Coronary artery (tissue), 2 donors: ENCODE measurements around the gene UNG.
A peak's percentile ranks its signal among the peaks of the same experiment; 100 is the strongest.

ENCODE experiments used
- DNase-seq: peaks from one replicate; pipeline ENCODE4 v3.0.0-alpha.2; 2017; ENCODE audit warnings: low spot score
- H3K27ac ChIP-seq, 2 donors: fragments of 200-600 bp; sonication (generic); one replicate each; pipeline ENCODE4 v1.5.1; 2016 to 2019
- H3K4me3 ChIP-seq: fragments of 200-600 bp; sonication (generic); 2 replicates; pipeline ENCODE4 v1.5.1; 2016; ENCODE audit warnings: mild to moderate bottlenecking, moderate library complexity
- TF ChIP-seq, protein P1 (sequence below): fragments of 200-600 bp; sonication (generic); IDR thresholded peaks from one replicate; pipeline ENCODE4 v1.5.1; 2019; ENCODE audit warnings: antibody characterized with exemption

Gene UNG

DNA sequence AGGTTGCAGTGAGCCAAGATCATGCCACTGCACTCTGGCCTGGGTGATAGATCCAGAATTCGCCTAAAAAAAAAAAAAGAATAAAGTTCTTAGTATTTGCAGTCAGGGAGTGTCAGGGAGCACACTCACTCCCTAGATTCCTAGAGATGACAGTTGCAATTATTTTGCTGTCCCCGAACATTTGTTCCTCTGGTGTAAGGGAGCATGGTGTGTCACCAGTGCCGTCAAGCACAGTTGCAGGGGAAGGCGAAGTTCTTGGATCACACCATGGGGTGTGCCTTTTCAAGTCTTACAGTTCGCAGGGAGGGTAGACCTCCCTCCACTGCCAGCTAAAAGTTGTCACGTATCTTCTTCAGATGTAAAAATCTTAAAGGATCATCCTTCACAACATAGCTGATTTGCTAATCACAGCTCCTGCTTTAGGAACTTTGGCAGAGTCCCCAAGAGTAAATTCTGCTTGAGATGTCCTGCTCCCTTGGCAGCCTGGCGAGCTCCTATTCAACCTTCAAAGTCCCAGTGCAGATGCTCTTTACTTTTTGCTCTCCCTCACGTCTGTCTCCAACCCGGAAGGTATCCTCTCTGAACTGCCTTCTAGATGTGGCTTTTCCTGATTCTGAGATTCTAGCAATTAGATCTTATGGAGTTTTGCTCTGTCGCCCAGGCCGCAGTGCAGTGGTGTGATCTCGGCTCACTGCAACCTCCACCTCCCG lies 30.3 kb downstream of the UNG start:
- DNase-seq, result peak; percentile 14
- H3K27ac ChIP-seq, result no peak overlapping the region

DNA sequence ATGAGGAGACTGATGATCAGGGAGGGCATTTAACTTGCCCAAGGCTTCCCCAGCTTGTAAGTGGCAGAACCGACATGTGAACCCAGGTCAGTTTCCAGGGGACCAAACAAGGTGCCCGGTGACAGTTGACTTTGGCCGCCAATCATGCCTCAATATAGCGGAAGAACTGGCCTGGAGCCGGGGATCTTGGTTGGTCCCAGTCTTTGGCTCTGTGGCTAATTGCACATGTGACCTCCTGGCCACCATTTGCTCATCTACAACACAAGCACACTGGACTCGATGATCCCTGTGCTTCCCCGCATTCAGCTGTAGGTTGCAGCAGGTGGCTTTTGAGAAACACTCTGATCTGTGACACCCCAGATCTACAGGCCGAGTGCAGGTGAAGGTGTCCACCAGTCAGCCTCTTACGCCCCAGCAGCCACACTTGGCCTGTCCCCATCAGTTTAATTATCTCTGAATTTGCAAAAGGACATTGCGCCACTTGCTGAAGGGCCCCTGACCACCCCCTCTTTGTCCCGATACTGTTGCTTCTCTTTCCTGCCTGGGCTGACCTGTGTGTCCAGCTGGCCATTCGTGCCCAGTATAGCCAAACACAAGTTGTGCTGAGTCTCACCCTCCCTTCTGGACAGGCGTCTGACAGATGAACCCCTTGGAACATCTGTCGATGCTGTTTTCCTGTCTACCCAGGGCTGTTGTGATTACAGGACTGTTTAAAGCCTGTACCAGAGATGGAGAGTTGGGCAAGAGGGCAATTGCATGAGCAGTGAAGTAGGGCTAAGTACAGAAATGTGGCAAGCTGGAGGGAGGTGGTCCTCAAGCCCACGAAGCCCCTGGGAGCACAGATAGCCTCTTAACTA lies 33.1 kb downstream of the UNG start:
- H3K4me3 ChIP-seq, result no peak overlapping the region
- no peak for DNase-seq
- peak overlapping the region in 1 of 2 donors; percentile 1 for H3K27ac ChIP-seq
- TF ChIP-seq, protein P1, sequence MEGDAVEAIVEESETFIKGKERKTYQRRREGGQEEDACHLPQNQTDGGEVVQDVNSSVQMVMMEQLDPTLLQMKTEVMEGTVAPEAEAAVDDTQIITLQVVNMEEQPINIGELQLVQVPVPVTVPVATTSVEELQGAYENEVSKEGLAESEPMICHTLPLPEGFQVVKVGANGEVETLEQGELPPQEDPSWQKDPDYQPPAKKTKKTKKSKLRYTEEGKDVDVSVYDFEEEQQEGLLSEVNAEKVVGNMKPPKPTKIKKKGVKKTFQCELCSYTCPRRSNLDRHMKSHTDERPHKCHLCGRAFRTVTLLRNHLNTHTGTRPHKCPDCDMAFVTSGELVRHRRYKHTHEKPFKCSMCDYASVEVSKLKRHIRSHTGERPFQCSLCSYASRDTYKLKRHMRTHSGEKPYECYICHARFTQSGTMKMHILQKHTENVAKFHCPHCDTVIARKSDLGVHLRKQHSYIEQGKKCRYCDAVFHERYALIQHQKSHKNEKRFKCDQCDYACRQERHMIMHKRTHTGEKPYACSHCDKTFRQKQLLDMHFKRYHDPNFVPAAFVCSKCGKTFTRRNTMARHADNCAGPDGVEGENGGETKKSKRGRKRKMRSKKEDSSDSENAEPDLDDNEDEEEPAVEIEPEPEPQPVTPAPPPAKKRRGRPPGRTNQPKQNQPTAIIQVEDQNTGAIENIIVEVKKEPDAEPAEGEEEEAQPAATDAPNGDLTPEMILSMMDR, result no peak

More for the DNA sequence above, 30.3 kb downstream of the UNG start:
- TF ChIP-seq, protein P1, result no peak
- no peak overlapping the region for H3K4me3 ChIP-seq

DNA sequence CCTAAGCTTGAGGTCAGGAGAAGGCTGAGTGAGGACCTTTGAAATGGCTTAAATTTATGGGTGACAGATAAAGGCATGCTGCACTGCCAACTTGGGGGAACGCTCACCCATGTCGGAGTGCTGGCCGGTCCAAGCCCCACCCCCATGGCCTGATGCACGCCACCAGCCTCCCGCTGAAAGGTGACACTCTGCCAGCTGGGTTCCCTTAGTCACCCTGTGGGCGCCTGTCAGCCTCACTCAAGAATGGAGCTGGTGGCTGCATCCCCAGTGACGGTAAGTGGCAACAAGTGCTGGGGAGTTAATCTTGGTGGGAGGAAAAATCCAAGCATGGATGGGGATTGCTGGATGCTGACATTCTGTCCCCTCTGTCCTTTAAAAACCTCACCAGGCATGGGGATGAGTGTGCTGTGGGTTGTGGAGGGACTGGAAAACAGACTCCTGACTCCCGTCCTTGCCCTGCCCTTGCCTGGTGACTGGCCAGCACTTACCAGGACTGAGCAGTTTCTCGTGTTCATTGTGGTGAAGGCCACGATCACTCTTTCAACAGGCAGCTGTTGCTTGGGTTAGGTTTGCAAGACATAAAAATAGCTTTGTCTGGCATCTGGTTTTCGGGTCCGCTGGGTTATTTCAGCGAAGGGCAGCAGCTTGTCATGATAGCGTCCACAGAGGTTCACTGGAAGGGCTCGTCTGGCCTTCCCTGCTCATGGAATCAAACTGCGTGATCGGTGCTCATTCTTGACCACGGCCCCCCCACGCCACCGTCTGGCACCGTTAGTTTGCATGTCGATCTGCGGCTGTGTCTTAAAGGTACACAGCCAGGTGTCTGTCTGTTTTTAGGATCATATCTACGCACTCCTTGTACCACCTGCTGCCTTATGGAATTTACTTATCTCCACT lies 34.0 kb downstream of the UNG start:
- H3K4me3 ChIP-seq, result peak overlapping the region; percentile 35
- H3K27ac ChIP-seq, result peak overlapping the region; percentile 1 to 69
- DNase-seq, result no peak
- TF ChIP-seq, protein P1, result no peak

DNA sequence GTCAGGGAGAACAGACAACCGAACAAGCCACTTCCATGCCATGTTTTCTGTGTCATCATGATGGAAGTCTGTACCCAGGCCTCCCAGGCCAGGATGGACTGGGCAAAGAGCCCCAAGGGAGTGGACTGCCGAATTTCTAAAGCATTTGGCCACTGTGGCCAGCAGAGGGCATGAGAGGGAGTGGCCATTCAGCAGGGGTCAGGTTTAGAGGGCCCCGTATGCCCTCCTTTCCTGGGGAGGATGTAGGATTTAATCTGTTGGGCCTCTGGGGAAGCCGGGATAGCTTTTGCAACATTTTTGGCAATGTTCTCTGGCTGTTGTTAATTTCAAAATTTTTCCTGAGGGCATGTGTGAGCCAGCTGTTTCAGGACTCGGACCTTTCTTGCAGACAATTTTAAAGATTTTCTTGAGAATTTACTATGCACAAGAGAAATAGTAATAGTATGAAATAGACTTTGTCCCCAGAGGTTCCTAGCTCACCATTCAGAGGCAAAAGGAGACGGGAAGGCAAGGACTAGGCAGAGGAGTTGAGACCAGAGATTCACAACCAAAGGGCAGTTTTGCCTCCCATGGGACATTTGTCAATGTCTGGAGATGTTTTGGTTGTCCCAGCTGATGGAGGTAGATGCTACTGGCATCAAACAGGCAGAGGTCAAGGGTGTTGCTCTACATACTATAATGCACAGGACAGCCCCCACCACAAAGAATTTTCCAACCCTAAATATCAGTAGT lies 37.0 kb downstream of the UNG start:
- TF ChIP-seq, protein P1, result no peak
- no peak overlapping the region for H3K4me3 ChIP-seq
- peak overlapping the region in 1 of 2 donors; percentile 35 for H3K27ac ChIP-seq
- no peak for DNase-seq

DNA sequence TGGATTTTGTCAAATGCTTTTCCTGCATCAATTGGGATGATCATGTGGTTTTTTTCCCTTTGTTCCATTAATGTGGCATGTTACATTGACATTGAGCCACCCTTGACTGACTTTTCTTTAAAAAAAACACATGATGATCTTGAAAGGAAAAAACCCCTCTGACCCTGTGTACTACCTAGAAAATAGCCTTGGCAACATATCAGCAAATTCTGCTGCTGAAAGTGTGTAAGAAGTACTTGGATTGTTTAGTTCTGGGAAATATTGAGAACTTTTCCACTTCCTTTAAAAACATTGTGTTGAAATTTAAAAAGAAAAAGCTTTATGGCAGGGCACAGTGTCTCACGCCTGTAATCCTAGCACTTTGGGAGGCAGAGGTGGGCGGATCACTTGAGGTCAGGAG lies 39.7 kb downstream of the UNG start:
- TF ChIP-seq, protein P1, result no peak
- peak overlapping the region in 1 of 2 donors; percentile 34 for H3K27ac ChIP-seq
- DNase-seq, result no peak
- no peak overlapping the region for H3K4me3 ChIP-seq

DNA sequence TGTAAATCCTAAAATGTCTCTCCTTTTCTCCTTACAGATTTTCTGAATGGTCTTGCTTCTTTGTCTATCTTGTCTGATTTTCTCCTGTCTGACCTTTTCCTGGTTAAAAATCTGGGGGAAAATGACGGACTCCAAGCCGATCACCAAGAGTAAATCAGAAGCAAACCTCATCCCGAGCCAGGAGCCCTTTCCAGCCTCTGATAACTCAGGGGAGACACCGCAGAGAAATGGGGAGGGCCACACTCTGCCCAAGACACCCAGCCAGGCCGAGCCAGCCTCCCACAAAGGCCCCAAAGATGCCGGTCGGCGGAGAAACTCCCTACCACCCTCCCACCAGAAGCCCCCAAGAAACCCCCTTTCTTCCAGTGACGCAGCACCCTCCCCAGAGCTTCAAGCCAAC lies 42.0 kb downstream of the UNG start:
- H3K4me3 ChIP-seq, result no peak overlapping the region
- DNase-seq, result no peak
- TF ChIP-seq, protein P1, result no peak
- peak overlapping the region in 1 of 2 donors; percentile 0 for H3K27ac ChIP-seq
